ENCODE data around the gene SH3PXD2A.

- TF ChIP-seq POLR2A (IDR thresholded peaks at IDR 0.05; ENCODE audit: low read length) = no peak
- TF ChIP-seq GATA1 (IDR thresholded peaks at IDR 0.05; ENCODE audit: low read depth, low read length) = no peak
These were observed 45.9 kb upstream of the SH3PXD2A start for GRCh38 chr10:103901299-103901698.
